Mammary microvascular endothelial cell (primary cell): ENCODE data around the gene CHAMP1. TPM values are rescaled to one million over a fixed set of nuclear protein-coding genes. Genes with fewer than 3 reads are reported as not detected.

Experiments used
- total RNA-seq: library from RNA; depleted of rRNA; stranded (reverse); fragments of >200 nt; gene quantifications from 2 replicates; pipeline ENCODE4 v1.2.3, GENCODE V29; 2015

Gene CHAMP1, protein sequence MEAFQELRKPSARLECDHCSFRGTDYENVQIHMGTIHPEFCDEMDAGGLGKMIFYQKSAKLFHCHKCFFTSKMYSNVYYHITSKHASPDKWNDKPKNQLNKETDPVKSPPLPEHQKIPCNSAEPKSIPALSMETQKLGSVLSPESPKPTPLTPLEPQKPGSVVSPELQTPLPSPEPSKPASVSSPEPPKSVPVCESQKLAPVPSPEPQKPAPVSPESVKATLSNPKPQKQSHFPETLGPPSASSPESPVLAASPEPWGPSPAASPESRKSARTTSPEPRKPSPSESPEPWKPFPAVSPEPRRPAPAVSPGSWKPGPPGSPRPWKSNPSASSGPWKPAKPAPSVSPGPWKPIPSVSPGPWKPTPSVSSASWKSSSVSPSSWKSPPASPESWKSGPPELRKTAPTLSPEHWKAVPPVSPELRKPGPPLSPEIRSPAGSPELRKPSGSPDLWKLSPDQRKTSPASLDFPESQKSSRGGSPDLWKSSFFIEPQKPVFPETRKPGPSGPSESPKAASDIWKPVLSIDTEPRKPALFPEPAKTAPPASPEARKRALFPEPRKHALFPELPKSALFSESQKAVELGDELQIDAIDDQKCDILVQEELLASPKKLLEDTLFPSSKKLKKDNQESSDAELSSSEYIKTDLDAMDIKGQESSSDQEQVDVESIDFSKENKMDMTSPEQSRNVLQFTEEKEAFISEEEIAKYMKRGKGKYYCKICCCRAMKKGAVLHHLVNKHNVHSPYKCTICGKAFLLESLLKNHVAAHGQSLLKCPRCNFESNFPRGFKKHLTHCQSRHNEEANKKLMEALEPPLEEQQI
- 14.5 and 16.7 TPM in 2 replicates for total RNA-seq

DNA sequence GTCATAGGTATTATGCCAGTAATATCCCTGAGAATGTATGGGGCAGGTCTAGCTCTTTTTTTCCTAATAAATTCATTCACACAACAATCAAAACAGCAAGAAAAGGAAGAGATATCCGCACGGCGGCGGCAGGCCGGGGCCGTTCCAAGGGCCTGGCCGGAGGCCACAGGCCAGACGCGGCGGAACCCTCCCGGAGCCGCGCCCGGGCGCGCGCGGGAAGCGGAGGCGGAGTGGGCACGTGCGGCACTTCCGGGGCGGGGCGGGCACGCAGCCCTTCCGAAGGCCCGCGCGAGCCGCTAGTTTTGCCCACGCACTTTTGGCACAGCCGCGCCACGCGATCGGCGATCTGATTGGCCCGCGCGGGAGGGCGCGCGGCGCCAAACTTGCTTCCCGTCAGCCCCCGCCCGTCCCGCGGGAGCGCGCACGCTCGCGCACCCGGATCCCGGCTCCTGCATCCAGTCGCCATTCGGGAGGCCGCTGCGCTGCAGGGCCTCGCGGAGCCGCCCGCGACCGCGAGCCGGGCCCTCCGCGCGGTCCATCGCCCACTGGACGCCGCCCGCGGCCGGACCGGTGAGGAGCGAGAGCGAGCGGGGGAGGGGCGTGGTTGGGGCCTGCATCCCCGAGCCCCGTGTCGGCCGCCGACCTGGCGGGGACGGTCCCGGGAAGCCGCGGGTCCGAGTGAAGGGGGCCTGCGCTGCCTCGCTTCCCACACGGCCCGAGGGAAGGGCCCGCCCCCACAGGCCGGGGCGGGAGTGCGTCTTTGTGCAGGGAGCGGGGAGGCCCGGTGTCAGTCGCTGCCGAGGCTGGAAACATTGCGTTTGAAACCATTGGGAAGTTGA, at the start of gene CHAMP1:
Gene CHAMP1 (plus strand): TSS at position 430 of the 839 bp plus-strand sequence. CDS start 9,340 bp downstream, outside the sequence.

DNA sequence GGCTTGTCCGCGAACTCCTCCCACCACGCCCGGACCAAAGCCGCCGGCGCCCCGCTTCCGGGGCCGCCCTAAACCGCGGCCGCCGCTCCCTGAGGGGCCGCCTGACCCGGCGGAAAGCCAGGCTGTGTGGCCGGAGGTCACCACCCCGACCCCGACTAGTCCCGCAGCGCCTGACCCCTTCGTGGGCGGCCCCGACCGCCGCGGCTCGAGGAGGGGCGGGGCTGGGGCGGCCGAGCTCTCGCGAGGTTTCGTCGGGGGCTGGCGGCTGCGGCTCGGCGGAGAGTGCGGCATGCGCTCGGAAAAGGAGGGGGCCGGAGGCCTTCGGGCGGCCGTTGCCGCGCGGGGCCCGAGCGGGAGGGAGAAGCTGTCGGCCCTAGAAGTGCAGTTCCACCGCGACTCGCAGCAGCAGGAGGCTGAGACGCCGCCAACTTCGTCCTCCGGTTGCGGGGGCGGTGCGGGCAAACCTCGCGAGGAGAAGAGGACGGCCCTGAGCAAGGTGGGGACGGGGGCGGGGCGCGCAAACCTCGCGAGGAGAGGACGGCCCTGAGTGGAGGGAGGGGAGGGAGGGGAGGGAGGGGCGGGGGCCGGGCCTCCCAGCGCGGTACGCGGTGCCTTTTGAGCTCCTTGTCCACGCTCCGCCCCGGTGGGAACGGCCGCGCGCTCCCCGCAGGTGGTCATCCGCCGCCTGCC, 32.8 kb upstream of the CHAMP1 start, which contains the start of gene UPF3A:
Gene UPF3A (plus strand): TSS at position 251 of the 690 bp plus-strand sequence. CDS start 39 bp downstream, at position 290.

Other genes with a start within 250 kb of the CHAMP1 start
- gene RASA3, start 181.9 kb upstream of the CHAMP1 start, total RNA-seq = 43.3 and 43.6 TPM in 2 replicates
- gene CFAP97D2, start 135.2 kb upstream of the CHAMP1 start, total RNA-seq = 0.10 and 0.27 TPM in 2 replicates
- gene CDC16, start 79.6 kb upstream of the CHAMP1 start, total RNA-seq = 21.4 and 26.0 TPM in 2 replicates
- 17.8 and 24.4 TPM in 2 replicates for gene UPF3A, start 32.9 kb upstream of the CHAMP1 start, total RNA-seq